Activated naive CD4-positive, alpha-beta T cell treated with anti-CD3 and anti-CD28 coated beads for 36 hours (primary cell): ENCODE results near the gene SNX10. TPM values are rescaled to one million over a fixed set of nuclear protein-coding genes. Genes with fewer than 3 reads are reported as not detected.

Source experiments
- CTCF ChIA-PET: fragments of 350-600 bp; sonication (Branson Sonifier 250); formaldehyde crosslinking; loops from one replicate; lab custom pipeline; 2021; ENCODE audit warnings: antibody characterized with exemption; lab: Charles Lee
- DNase-seq: peaks from one replicate; pipeline ENCODE4 v3.0.0-alpha.2; 2020
- H3K27ac Mint-ChIP-seq: one replicate; pipeline ENCODE4 v1.8.0; 2021; ENCODE audit warnings: mild to moderate bottlenecking, mixed read lengths
- H3K27me3 Mint-ChIP-seq: one replicate; pipeline ENCODE4 v1.8.0; 2021; ENCODE audit warnings: low read depth, mixed read lengths
- H3K36me3 Mint-ChIP-seq: one replicate; pipeline ENCODE4 v1.8.0; 2021; ENCODE audit warnings: low read depth, mixed read lengths
- H3K4me1 Mint-ChIP-seq: one replicate; pipeline ENCODE4 v1.8.0; 2021; ENCODE audit warnings: low read depth, mixed read lengths
- H3K4me3 Mint-ChIP-seq: one replicate; pipeline ENCODE4 v1.8.0; 2021; ENCODE audit warnings: mild to moderate bottlenecking, moderate library complexity, mixed read lengths
- H3K9me3 Mint-ChIP-seq: one replicate; pipeline ENCODE4 v1.8.0; 2021; ENCODE audit warnings: mixed read lengths
- intact Hi-C: fragments of 100-400 bp; cut with micrococcal nuclease; formaldehyde crosslinking; loops from one replicate; pipeline ENCODE4 v1.15.1; 2023
- total RNA-seq, 2 experiments: library from RNA; stranded (reverse); gene quantifications; one replicate each; pipeline ENCODE4 v1.2.3, GENCODE V29; 2021

Gene SNX10
- total RNA-seq, 2 experiments from 2014 or later, result 17.0 to 17.5 TPM

- Mint-ChIP-seq H3K4me1 (no peaks in the 10 kb centered on the region), H3K36me3 (no peaks in the 10 kb centered on the region), H3K27me3 (peaks cover 6% of the 10 kb centered on the region), H3K4me3 (no peak overlapping the region), H3K27ac (no peak overlapping the region), H3K9me3 (no peaks in the 10 kb centered on the region)
- no peak for DNase-seq
- intact Hi-C loops, result no loop called here
- CTCF ChIA-PET, result interaction anchor here (0.6 to 0.9 kb wide), 2 partner anchors 42 to 49 kb away, joined by 3 read pairs; no protein-coding TSS in a partner anchor
Measured at GRCh38 chr7:26417911-26418413, 126.3 kb downstream of the SNX10 start.

- CTCF ChIA-PET, result no interaction called here
- H3K9me3 Mint-ChIP-seq, result no peaks in the 10 kb centered on the region
- intact Hi-C loops, result no loop called here
- H3K4me3 Mint-ChIP-seq, result no peak overlapping the region
- no peaks in the 10 kb centered on the region for H3K4me1 Mint-ChIP-seq
- H3K27ac Mint-ChIP-seq, result no peak overlapping the region
- no peaks in the 10 kb centered on the region for H3K36me3 Mint-ChIP-seq
- H3K27me3 Mint-ChIP-seq, result peaks cover 6% of the 10 kb centered on the region
- no peak for DNase-seq
Measured at GRCh38 chr7:26419198-26419597, 127.5 kb downstream of the SNX10 start.

- H3K9me3 Mint-ChIP-seq, result no peaks in the 10 kb centered on the region
- intact Hi-C loops, result no loop called here
- DNase-seq, result no peak
- H3K27me3 Mint-ChIP-seq, result peaks cover 6% of the 10 kb centered on the region
- no peaks in the 10 kb centered on the region for H3K4me1 Mint-ChIP-seq
- H3K4me3 Mint-ChIP-seq, result no peak overlapping the region
- no peak overlapping the region for H3K27ac Mint-ChIP-seq
- no peaks in the 10 kb centered on the region for H3K36me3 Mint-ChIP-seq
- CTCF ChIA-PET, result interaction anchor here (0.6 kb wide), 2 partner anchors 128 to 974 kb away, joined by 3 read pairs; no protein-coding TSS in a partner anchor
Measured at GRCh38 chr7:26420422-26421019, 128.9 kb downstream of the SNX10 start.

- Mint-ChIP-seq H3K27me3 (peaks cover 3% of the 10 kb centered on the region), H3K4me1 (no peaks in the 10 kb centered on the region), H3K36me3 (no peaks in the 10 kb centered on the region), H3K9me3 (no peaks in the 10 kb centered on the region), H3K27ac (no peak overlapping the region), H3K4me3 (no peak overlapping the region)
- intact Hi-C loops, result no loop called here
- CTCF ChIA-PET, result no interaction called here
- no peak for DNase-seq
Measured at GRCh38 chr7:26422761-26423160, 131.1 kb downstream of the SNX10 start.

GRCh38 chr7:26423436-26423835 lies 131.8 kb downstream of the SNX10 start:
- CTCF ChIA-PET, result no interaction called here
- no peaks in the 10 kb centered on the region for H3K27me3 Mint-ChIP-seq

More at GRCh38 chr7:26423436-26423835, 131.8 kb downstream of the SNX10 start:
- intact Hi-C loops, result no loop called here
- no peak overlapping the region for H3K4me3 Mint-ChIP-seq
- DNase-seq, result no peak
- H3K36me3 Mint-ChIP-seq, result no peaks in the 10 kb centered on the region
- no peaks in the 10 kb centered on the region for H3K4me1 Mint-ChIP-seq
- no peak overlapping the region for H3K27ac Mint-ChIP-seq
- H3K9me3 Mint-ChIP-seq, result no peaks in the 10 kb centered on the region

Other genes with a start within 250 kb of the SNX10 start
- 10 to 100 TPM; 12.5 to 12.9 TPM for gene NFE2L3, start 139.7 kb upstream of the SNX10 start, total RNA-seq
- gene HNRNPA2B1, start 91.1 kb upstream of the SNX10 start, total RNA-seq, result 100 to 1,000 TPM; 925 to 950 TPM
- 100 to 1,000 TPM; 260 to 273 TPM for gene CBX3, start 90.1 kb upstream of the SNX10 start, total RNA-seq